Astrocyte of the hippocampus (primary cell): ENCODE measurements around the gene CAMTA1.

Experiments
- DNase-seq: peaks from one replicate; pipeline ENCODE4 v3.0.0; 2011; ENCODE audit warnings: low read depth, low spot score

Gene CAMTA1

GRCh38 chr1:7628273-7628672, 843.0 kb downstream of the CAMTA1 start:
- DNase-seq: no peak

- no peak for DNase-seq
These were observed 843.8 kb downstream of the CAMTA1 start for GRCh38 chr1:7629011-7629410.

- no peak for DNase-seq
These were observed 844.4 kb downstream of the CAMTA1 start for GRCh38 chr1:7629465-7630195.

- no peak for DNase-seq
These were observed 845.1 kb downstream of the CAMTA1 start for GRCh38 chr1:7630378-7630777.

GRCh38 chr1:7632176-7632575, 846.9 kb downstream of the CAMTA1 start:
- no peak for DNase-seq

- DNase-seq: no peak
These were observed 847.4 kb downstream of the CAMTA1 start for GRCh38 chr1:7632681-7633080.

GRCh38 chr1:7633506-7634245, 848.4 kb downstream of the CAMTA1 start:
- no peak for DNase-seq

GRCh38 chr1:7634546-7635240, 849.4 kb downstream of the CAMTA1 start:
- no peak for DNase-seq

GRCh38 chr1:7636795-7637526, 851.7 kb downstream of the CAMTA1 start:
- no peak for DNase-seq

GRCh38 chr1:7638078-7638477, 852.8 kb downstream of the CAMTA1 start:
- DNase-seq: no peak

- DNase-seq: no peak
These were observed 854.3 kb downstream of the CAMTA1 start for GRCh38 chr1:7639435-7640131.

- DNase-seq: no peak
These were observed 855.1 kb downstream of the CAMTA1 start for GRCh38 chr1:7640350-7640749.

- DNase-seq: no peak
These were observed 855.8 kb downstream of the CAMTA1 start for GRCh38 chr1:7640920-7641585.

- peak; percentile 14 for DNase-seq
These were observed 856.5 kb downstream of the CAMTA1 start for GRCh38 chr1:7641587-7642417.

GRCh38 chr1:7642418-7642704, 857.1 kb downstream of the CAMTA1 start:
- DNase-seq: no peak

GRCh38 chr1:7642781-7643529, 857.7 kb downstream of the CAMTA1 start:
- no peak for DNase-seq

- no peak for DNase-seq
These were observed 858.3 kb downstream of the CAMTA1 start for GRCh38 chr1:7643530-7643929.

GRCh38 chr1:7644086-7644485, 858.8 kb downstream of the CAMTA1 start:
- DNase-seq: no peak
